Nephron progenitor cell (in vitro differentiated cells): Measurements from ENCODE around the gene CTNND2.

Experiments used
- DNase-seq: peaks from one replicate; pipeline ENCODE4 v3.0.0; 2021
- H3K27ac Mint-ChIP-seq: 2 replicates; pipeline ENCODE4 v1.8.0; 2021; ENCODE audit warnings: mild to moderate bottlenecking, moderate library complexity, mixed read lengths
- H3K27me3 Mint-ChIP-seq: 2 replicates; pipeline ENCODE4 v1.8.0; 2021; ENCODE audit warnings: mild to moderate bottlenecking, low read depth, mixed read lengths; ENCODE audit not compliant: poor library complexity
- H3K36me3 Mint-ChIP-seq: 2 replicates; pipeline ENCODE4 v1.8.0; 2021; ENCODE audit warnings: low read depth, mixed read lengths
- H3K4me1 Mint-ChIP-seq: 2 replicates; pipeline ENCODE4 v1.8.0; 2021; ENCODE audit warnings: mixed read lengths
- H3K4me3 Mint-ChIP-seq: 2 replicates; pipeline ENCODE4 v1.8.0; 2021; ENCODE audit warnings: mild to moderate bottlenecking, moderate library complexity, mixed read lengths
- H3K9me3 Mint-ChIP-seq: 2 replicates; pipeline ENCODE4 v1.8.0; 2021; ENCODE audit warnings: mild to moderate bottlenecking, moderate library complexity, mixed read lengths
- TF ChIP-seq, protein P1 (sequence below): fragments of 200-600 bp; sonication (generic); IDR thresholded peaks from 2 replicates; pipeline ENCODE4 v1.5.0; 2021; ENCODE audit warnings: antibody characterized with exemption

Gene CTNND2

DNA sequence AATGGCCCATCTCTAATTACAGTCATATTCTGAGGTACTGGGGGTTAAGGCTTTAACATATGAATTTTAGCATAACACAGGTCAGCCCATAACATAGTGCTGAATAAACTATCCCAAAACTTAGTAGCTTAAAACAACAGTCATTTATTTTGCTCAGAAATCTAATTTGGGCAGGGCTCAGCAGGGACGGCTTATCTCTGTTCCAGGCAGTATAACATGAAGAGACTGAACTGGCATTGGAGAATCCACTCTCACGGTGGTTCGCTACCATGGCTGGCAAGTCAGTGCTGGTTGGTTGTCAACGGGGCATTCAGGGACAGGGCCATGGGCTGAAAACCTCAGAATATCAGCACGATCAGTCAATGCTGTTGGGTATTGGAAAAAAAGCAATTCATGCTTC is 622.4 kb downstream of the CTNND2 start:
- DNase-seq = no peak
- peaks cover 5% of the 10 kb centered on the region for H3K27me3 Mint-ChIP-seq
- no peak overlapping the region for H3K4me3 Mint-ChIP-seq
- H3K36me3 Mint-ChIP-seq = peaks cover 4% of the 10 kb centered on the region
- no peaks in the 10 kb centered on the region for H3K4me1 Mint-ChIP-seq
- TF ChIP-seq, protein P1, sequence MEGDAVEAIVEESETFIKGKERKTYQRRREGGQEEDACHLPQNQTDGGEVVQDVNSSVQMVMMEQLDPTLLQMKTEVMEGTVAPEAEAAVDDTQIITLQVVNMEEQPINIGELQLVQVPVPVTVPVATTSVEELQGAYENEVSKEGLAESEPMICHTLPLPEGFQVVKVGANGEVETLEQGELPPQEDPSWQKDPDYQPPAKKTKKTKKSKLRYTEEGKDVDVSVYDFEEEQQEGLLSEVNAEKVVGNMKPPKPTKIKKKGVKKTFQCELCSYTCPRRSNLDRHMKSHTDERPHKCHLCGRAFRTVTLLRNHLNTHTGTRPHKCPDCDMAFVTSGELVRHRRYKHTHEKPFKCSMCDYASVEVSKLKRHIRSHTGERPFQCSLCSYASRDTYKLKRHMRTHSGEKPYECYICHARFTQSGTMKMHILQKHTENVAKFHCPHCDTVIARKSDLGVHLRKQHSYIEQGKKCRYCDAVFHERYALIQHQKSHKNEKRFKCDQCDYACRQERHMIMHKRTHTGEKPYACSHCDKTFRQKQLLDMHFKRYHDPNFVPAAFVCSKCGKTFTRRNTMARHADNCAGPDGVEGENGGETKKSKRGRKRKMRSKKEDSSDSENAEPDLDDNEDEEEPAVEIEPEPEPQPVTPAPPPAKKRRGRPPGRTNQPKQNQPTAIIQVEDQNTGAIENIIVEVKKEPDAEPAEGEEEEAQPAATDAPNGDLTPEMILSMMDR = no peak
- H3K9me3 Mint-ChIP-seq = peaks cover 26% of the 10 kb centered on the region
- H3K27ac Mint-ChIP-seq = no peak overlapping the region

DNA sequence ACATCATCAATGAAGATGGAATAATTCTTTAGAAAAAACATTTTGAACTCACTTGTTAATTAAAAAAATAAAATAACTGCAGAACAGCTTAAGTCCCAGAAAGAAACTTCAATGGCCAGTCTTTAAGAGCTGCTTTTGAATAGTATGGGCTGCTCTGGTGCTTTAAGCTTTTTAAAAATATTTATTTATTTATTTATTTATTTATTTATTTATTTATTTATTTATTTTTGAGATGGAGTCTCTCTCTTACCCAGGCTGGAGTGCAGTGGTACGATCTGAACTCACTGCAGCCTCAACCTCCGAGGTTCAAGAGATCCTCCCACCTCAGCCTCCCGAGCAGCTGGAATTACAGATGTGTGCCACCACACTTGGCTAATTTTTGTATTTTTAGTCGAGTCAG is 626.9 kb downstream of the CTNND2 start:
- peaks cover 14% of the 10 kb centered on the region for H3K9me3 Mint-ChIP-seq
- H3K27ac Mint-ChIP-seq = no peak overlapping the region
- no peaks in the 10 kb centered on the region for H3K4me1 Mint-ChIP-seq
- TF ChIP-seq, protein P1 = no peak
- no peaks in the 10 kb centered on the region for H3K36me3 Mint-ChIP-seq
- no peak overlapping the region for H3K4me3 Mint-ChIP-seq
- DNase-seq = no peak
- H3K27me3 Mint-ChIP-seq = peaks cover 3% of the 10 kb centered on the region

DNA sequence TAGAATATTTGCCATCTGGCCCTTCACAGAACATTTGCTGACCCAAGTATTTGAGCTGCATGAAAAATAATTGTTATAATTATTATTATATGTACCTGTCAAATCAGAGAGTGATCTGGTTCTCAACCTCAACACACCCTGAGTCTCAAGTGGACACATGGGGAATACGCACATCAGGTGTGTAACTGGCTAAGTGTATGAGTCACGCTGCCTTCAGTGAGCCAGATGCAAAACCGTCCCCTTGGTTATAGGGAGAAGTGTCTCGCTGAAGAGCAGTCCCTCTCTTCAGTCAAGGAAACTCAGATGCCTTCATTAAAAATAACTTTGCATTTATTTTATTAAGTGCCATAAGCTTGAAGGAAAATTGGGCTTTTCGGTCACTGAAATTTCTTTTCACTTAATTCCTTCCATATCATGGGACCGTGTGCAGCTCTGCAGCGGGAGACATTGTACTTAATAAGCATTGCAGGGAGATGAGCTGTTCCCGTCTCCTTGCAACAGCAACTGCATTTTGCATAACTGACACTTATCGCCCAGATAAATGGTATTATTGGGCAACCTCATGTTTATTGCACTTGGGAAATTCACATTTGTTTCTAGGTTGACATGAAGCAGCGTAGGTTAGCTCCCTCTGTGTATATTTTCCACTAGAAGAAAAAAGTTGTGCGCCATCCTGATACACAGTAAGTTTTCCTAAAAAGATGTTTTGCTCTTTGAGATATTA is 630.9 kb downstream of the CTNND2 start:
- Mint-ChIP-seq H3K4me1 (no peaks in the 10 kb centered on the region), H3K36me3 (no peaks in the 10 kb centered on the region), H3K27ac (no peak overlapping the region), H3K4me3 (no peak overlapping the region), H3K9me3 (peaks cover 5% of the 10 kb centered on the region), H3K27me3 (peaks cover 4% of the 10 kb centered on the region)
- DNase-seq = no peak
- TF ChIP-seq, protein P1 = no peak

DNA sequence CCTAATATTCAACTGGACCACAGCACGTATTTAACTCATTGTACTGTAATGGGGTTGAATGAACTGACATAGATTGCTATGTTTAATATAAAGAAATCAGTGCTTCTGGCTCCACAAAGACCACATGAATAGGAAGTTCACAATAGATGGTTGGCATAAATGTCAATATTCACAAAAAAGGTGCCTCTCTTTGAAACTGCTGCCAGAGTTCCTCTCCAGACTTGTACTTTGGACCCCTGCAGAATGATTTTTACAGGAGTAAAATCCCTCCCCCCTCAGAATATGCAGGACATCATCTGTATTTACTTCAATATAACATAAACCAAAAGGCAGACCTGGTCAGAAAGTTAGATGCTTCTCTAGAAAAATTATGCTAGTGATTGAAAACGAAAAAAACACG is 634.7 kb downstream of the CTNND2 start:
- H3K4me1 Mint-ChIP-seq = no peaks in the 10 kb centered on the region
- H3K27ac Mint-ChIP-seq = no peak overlapping the region
- peaks cover 5% of the 10 kb centered on the region for H3K27me3 Mint-ChIP-seq
- no peaks in the 10 kb centered on the region for H3K9me3 Mint-ChIP-seq
- no peak for DNase-seq
- H3K36me3 Mint-ChIP-seq = no peaks in the 10 kb centered on the region
- no peak overlapping the region for H3K4me3 Mint-ChIP-seq
- TF ChIP-seq, protein P1 = no peak

DNA sequence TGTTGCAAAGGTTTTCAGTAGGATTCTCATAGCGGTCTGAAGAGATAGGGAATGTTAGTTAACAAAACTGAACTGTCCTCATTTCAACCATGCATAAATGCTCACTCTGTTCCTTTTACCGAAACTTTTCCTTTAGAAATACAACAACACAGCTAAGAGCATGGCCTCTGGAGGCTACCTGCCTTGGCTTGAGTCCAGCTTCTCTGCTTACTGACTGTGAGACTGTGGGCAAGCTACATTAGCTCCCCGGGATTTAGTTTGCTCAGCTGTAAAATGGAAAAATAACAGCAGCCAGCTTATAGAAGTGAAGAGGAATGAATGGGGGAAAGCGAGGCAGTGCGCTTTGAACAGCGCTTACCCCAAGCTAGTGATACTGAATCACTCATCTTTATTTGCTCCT is 635.4 kb downstream of the CTNND2 start:
- H3K4me1 Mint-ChIP-seq = no peaks in the 10 kb centered on the region
- H3K4me3 Mint-ChIP-seq = no peak overlapping the region
- TF ChIP-seq, protein P1 = no peak
- no peaks in the 10 kb centered on the region for H3K36me3 Mint-ChIP-seq
- peaks cover 5% of the 10 kb centered on the region for H3K27me3 Mint-ChIP-seq
- no peak overlapping the region for H3K27ac Mint-ChIP-seq
- no peaks in the 10 kb centered on the region for H3K9me3 Mint-ChIP-seq
- DNase-seq = no peak

DNA sequence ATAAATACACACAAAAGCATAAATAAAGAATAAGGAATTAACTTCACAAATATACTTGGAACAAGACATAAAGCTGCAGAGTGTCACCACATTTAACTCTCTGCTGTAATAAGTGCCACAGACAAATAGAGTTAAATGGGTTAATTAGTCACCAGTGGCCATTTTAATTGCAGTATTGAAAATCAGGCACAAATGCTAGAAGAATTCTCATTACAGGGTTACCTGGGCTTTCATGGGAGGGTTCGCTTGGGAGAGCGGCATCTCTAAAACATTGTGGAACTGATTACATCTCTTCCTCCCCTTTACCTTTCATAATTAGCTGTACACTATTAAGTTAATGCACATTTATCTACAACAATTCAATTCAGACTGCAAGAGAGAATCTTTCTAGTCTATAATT is 637.9 kb downstream of the CTNND2 start:
- Mint-ChIP-seq H3K4me3 (no peak overlapping the region), H3K36me3 (no peaks in the 10 kb centered on the region), H3K4me1 (no peaks in the 10 kb centered on the region), H3K27ac (no peak overlapping the region), H3K27me3 (peaks cover 5% of the 10 kb centered on the region), H3K9me3 (no peaks in the 10 kb centered on the region)
- no peak for DNase-seq
- TF ChIP-seq, protein P1 = no peak
